Pancreas (tissue), 10 donors: ENCODE measurements around the gene MRPS33. TPM values are rescaled to one million over a fixed set of nuclear protein-coding genes. Genes with fewer than 3 reads are reported as not detected.
A peak's percentile ranks its signal among the peaks of the same experiment; 100 is the strongest.

ENCODE experiments used
- ATAC-seq, 4 donors: fragments of 200-7000 bp; cut with Tn5 transposase; one replicate each; pipeline versions ENCODE4 v1.8.0 to v1.9.1; 2020; ENCODE audit warnings: mild to moderate bottlenecking in 4 of 4, moderate library complexity in 4 of 4
- DNase-seq, 6 donors: peaks; one replicate each; pipeline ENCODE4 v3.0.0-alpha.2; 2020
- FAIRE-seq: peaks from 2 replicates; lab custom pipeline; 2012; peaks lifted over from hg19 to GRCh38; lab: Jason Lieb, UNC
- H3K27ac ChIP-seq, 4 donors: fragments of 200-600 bp; sonication (generic); 1 replicate in 3 of 4; 2 replicates in 1 of 4; pipeline versions ENCODE4 v1.5.0 to v1.8.0; 2020
- H3K27me3 ChIP-seq, 4 donors: fragments of 200-600 bp; one replicate each; pipeline ENCODE4 v1.8.0; 2021
- H3K36me3 ChIP-seq, 3 donors: fragments of 200-600 bp; sonication (generic) in 1 of 3; one replicate each; pipeline versions ENCODE4 v1.5.0 to v1.8.0; 2020 to 2021
- H3K4me1 ChIP-seq, 3 donors: fragments of 200-600 bp; one replicate each; pipeline ENCODE4 v1.8.0; 2021
- H3K4me3 ChIP-seq, 4 donors: fragments of 200-600 bp; sonication (generic) in 2 of 4; one replicate each; pipeline versions ENCODE4 v1.5.0 to v1.8.0; 2020 to 2021
- H3K9me3 ChIP-seq, 4 donors: fragments of 200-600 bp; one replicate each; pipeline ENCODE4 v1.8.0; 2021
- CTCF ChIP-seq, 4 donors: fragments of 200-600 bp; sonication (generic) in 3 of 4; IDR thresholded peaks; one replicate each; pipeline versions ENCODE4 v1.5.0 to v1.8.0; 2021; ENCODE audit warnings: antibody characterized with exemption in 4 of 4
- WGBS, 2 donors: extraction: QIAGEN DNeasy Blood & Tissue Kit; methylation state at CpG; one replicate each; pipeline ENCODE4 v1.1.7; 2013; 5-methylcytosine and 5-hydroxymethylcytosine counted together
- intact Hi-C, 3 donors: fragments of 100-400 bp; cut with DNase I; formaldehyde crosslinking; loops; one replicate each; pipeline versions ENCODE4 v1.11.1 to v1.14.2; 2022
- polyA plus RNA-seq, 2 donors: library from polyadenylated mRNA; stranded (reverse); fragments of 200-250 nt; gene quantifications; one replicate each; pipeline ENCODE4 v1.2.3, GENCODE V29; 2013
- total RNA-seq, 6 donors: library from RNA; stranded (reverse); fragmentation: NEBNext Ultra II Directional in 4 of 6; extraction: Animal tissue kit (Norgen Biotek cat#: 25700) in 4 of 6; gene quantifications; one replicate each; pipeline versions ENCODE4 v1.2.1 to v1.2.4, GENCODE V29; 2021 to 2023
- donor health status: healthy with polysubstance abuse.
- donor health status: DM: no; HTN: no; CAD: no; lungs with moderate emphysema.
- donor health status: DM: no; HTN: no; CAD: no.
- donor health status: control.
- donor health status: control.
- donor health status: Bipolar disorder and iron deficiency.
- donor health status: DM: yes; HTN: yes; CAD: no.
- donor health status: DM: no; HTN: no; CAD: no.
- donor health status: DM: no; HTN: no; CAD: no.
- donor health status: DM: yes; HTN: yes; CAD: no.

MRPS33 gene
- total RNA-seq (10 to 100 TPM; 19.6 to 36.5 (median 28.3) TPM), polyA plus RNA-seq (10 to 100 TPM; 27.5 to 44.9 TPM)

GRCh38 chr7:141014524-141015395 is at the start of gene MRPS33:
Gene MRPS33 (minus strand): TSS chr7:141014952. CDS start chr7:141010633, 4,319 bp downstream.
- ATAC-seq (peak; percentile 99 to 100 (median 99)), DNase-seq (peak; percentile 90 to 98 (median 94)), FAIRE-seq (no peak)
- Histone ChIP-seq H3K27ac (peak within 1 kb of the TSS; percentile 55 to 89 (median 77)), H3K36me3 (peaks cover 0 to 5% (median 4%) of the 10 kb centered on the region in 3 donors), H3K4me3 (peak within 1 kb of the TSS; percentile 38 to 56 (median 51)), H3K27me3 (peaks cover 0 to 4% (median 0%) of the 10 kb centered on the region in 4 donors), H3K9me3 (no peaks in the 10 kb centered on the region), H3K4me1 (peaks cover 0 to 12% (median 3%) of the 10 kb centered on the region in 3 donors)
- intact Hi-C loops: loop anchor here in 2 of 3 donors (5.0 kb wide), 1 partner anchor 202 kb away; no protein-coding TSS in a partner anchor
- peak in 1 of 4 donors; percentile 12 for TF ChIP-seq CTCF (IDR thresholded peaks at IDR 0.05)
- 0 to 1% methylated on average over 47 of the region's 47 CpGs for WGBS, 2 donors

- DNase-seq: no peak
- WGBS, 2 donors: 83 to 86% methylated on average over 3 of the region's 3 CpGs
- TF ChIP-seq CTCF (IDR thresholded peaks at IDR 0.05): no peak
- H3K27me3 ChIP-seq: no peaks in the 10 kb centered on the region
- no peak for FAIRE-seq
- no peaks in the 10 kb centered on the region for H3K9me3 ChIP-seq
- no peak overlapping the region for H3K27ac ChIP-seq
- no peaks in the 10 kb centered on the region for H3K4me1 ChIP-seq
- intact Hi-C loops: no loop called here
- H3K4me3 ChIP-seq: no peak overlapping the region
- H3K36me3 ChIP-seq: no peaks in the 10 kb centered on the region
- ATAC-seq: no peak
These were observed 43.0 kb upstream of the MRPS33 start for GRCh38 chr7:141057788-141058187.

DNA sequence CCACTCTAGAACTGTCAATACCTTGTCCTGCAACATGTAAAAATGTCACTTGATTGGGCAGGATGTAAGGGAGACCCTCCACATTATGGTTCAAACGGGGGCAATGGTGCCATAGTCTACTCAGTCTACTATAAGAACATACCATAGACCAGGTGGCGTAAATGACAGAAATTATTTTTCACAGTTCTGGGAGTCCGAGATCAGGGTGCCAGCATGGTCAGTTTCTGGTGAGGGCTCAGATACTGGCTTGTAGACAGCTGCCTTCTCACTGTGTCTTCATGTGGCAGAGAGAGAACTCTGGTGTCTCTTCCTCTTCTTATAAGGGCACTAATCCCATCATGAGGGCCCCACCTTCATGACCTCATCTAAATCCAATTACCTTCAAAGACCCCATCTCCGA is 40.4 kb upstream of the MRPS33 start:
- 67 to 80% methylated on average over 4 of the region's 4 CpGs for whole genome bisulfite sequencing, 2 donors
- intact Hi-C loops: no loop called here
- Histone ChIP-seq H3K9me3 (no peaks in the 10 kb centered on the region), H3K4me1 (no peaks in the 10 kb centered on the region), H3K27me3 (no peaks in the 10 kb centered on the region), H3K27ac (no peak overlapping the region), H3K4me3 (no peak overlapping the region), H3K36me3 (no peaks in the 10 kb centered on the region)
- FAIRE-seq (no peak), DNase-seq (no peak), ATAC-seq (no peak)
- TF ChIP-seq CTCF (IDR thresholded peaks at IDR 0.05): no peak

GRCh38 chr7:141053626-141054025 is 38.9 kb upstream of the MRPS33 start:
- DNase-seq: no peak
- H3K27me3 ChIP-seq: no peaks in the 10 kb centered on the region
- no peak for TF ChIP-seq CTCF (IDR thresholded peaks at IDR 0.05)
- H3K36me3 ChIP-seq: no peaks in the 10 kb centered on the region
- no peak overlapping the region for H3K4me3 ChIP-seq
- ATAC-seq: peak in 2 of 4 donors; percentile 41 to 52
- no peak for FAIRE-seq
- H3K27ac ChIP-seq: no peak overlapping the region
- no peaks in the 10 kb centered on the region for H3K4me1 ChIP-seq
- intact Hi-C loops: no loop called here
- WGBS, 2 donors: 54 to 56% methylated on average over 9 of the region's 9 CpGs
- H3K9me3 ChIP-seq: no peaks in the 10 kb centered on the region
